ENCODE measurements around the gene HJV. TPM values are rescaled to one million over a fixed set of nuclear protein-coding genes. Genes with fewer than 3 reads are reported as not detected.
A peak's percentile ranks its signal among the peaks of the same experiment; 100 is the strongest.

Gene HJV
- total and polyA plus RNA-seq, 9 donors = not detected

- peaks cover 12% of the 10 kb centered on the region for H3K4me1 ChIP-seq (ENCODE audit: insufficient read depth)
- H3K4me3 ChIP-seq = peak overlapping the region; percentile 83
- DNase-seq = peak in 1 of 5 donors; percentile 28
- intact Hi-C loops (cut with DNase I) = no loop called here
- WGBS, 3 donors = 0% methylated on average over 13 of the region's 13 CpGs
- no peaks in the 10 kb centered on the region for H3K27me3 ChIP-seq
- no peak for TF ChIP-seq CTCF (IDR thresholded peaks at IDR 0.05)
- TF ChIP-seq EP300 (IDR thresholded peaks at IDR 0.05) = peak; percentile 25
- peaks cover 4% of the 10 kb centered on the region for H3K36me3 ChIP-seq
- peak overlapping the region; percentile 60 to 74 for H3K27ac ChIP-seq
- H3K9me3 ChIP-seq = no peaks in the 10 kb centered on the region
These were observed 25.5 kb downstream of the HJV start for GRCh38 chr1:145995964-145996432.

DNA sequence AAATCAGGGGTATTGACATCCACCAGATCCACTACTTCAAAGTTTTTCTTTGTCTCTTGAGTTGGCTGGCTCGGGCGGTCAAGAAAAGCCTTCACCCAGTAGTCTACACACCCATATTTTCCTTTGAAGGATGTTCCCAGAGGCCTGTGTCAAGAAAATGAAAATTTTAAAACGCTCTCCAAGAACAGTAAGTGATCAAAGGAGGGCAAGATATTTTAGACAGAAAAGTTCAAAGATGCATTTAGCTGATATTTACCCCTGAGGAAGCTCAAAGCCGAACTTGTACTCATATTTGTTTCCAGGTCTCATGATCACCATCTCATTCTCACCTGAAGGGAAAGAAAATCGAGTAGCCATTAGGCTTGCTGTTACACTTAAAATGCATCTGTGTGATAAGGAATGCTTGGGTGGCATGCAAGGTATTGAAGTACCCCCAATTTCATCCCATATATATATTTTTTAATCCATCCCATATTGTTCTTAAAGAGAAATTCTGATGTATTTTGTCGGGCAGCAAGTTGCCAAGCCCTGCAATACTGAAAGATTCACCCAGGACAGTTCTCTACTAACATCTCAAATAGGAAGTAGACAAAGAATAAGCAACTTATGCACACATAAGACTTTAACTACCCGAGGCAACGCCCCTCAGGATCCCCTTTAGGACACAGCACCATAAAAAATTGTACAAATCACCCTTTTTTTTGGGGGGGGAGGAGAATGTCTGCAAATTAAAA, 26.2 kb downstream of the HJV start:
- DNase-seq = no peak
- peak overlapping the region; percentile 83 for H3K4me3 ChIP-seq
- peaks cover 4% of the 10 kb centered on the region for H3K36me3 ChIP-seq
- intact Hi-C loops (cut with DNase I) = no loop called here
- no peaks in the 10 kb centered on the region for H3K9me3 ChIP-seq
- TF ChIP-seq EP300 (IDR thresholded peaks at IDR 0.05) = no peak
- no peak for TF ChIP-seq CTCF (IDR thresholded peaks at IDR 0.05)
- TF ChIP-seq POLR2A (IDR thresholded peaks at IDR 0.05) = no peak
- peaks cover 12% of the 10 kb centered on the region for H3K4me1 ChIP-seq (ENCODE audit: insufficient read depth)
- WGBS, 3 donors = 2 to 4% (median 3%) methylated on average over 8 of the region's 8 CpGs
- peak overlapping the region; percentile 60 to 74 for H3K27ac ChIP-seq
- no peaks in the 10 kb centered on the region for H3K27me3 ChIP-seq

- no peaks in the 10 kb centered on the region for H3K9me3 ChIP-seq
- DNase-seq = peak in 1 of 5 donors; percentile 33
- peak overlapping the region; percentile 83 for H3K4me3 ChIP-seq
- TF ChIP-seq CTCF (IDR thresholded peaks at IDR 0.05) = no peak
- TF ChIP-seq EP300 (IDR thresholded peaks at IDR 0.05) = no peak
- TF ChIP-seq POLR2A (IDR thresholded peaks at IDR 0.05) = no peak
- H3K27me3 ChIP-seq = no peaks in the 10 kb centered on the region
- peaks cover 12% of the 10 kb centered on the region for H3K4me1 ChIP-seq (ENCODE audit: insufficient read depth)
- H3K27ac ChIP-seq = peak overlapping the region; percentile 39 to 60
- peaks cover 4% of the 10 kb centered on the region for H3K36me3 ChIP-seq
- WGBS, 3 donors = 49 to 64% (median 59%) methylated on average over 10 of the region's 10 CpGs
- intact Hi-C loops (cut with DNase I) = no loop called here
These were observed 27.0 kb downstream of the HJV start for GRCh38 chr1:145994391-145995120.

DNA sequence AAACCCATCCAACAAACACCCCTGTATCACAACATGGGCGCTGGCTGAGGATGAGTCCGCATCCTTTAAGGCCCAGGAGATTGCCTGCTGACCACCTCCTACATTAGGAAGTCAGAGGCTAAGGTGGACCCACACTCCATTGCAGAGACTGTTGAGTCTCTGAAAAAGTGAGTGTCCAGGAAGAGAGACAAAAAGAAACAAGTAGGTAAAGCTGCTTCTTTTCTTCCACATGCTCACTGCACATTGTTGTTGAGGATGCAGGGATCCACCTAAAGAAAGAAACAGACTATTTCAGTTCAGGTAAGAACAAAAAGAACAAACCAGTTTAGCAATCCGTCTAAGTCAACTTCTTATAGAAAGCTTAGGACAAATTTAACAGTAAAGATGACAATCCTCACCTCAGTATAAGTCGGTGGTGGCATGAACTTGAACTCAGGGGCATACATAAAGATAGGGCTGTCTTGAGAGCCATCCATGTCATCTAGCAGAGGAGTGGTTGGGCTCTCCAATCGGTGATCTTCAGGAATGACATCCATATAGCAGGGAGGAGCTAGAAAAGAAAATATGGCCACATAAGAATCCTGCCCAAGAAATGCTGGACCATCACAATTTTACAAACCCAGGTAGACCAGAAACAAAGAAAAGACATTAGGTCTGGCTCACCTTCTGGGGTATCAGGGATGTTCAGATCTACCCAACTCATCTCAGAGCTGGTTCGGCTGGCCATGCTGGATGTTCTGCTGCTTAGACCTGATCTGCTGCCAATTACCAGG, 27.7 kb downstream of the HJV start:
- H3K27ac ChIP-seq = no peak overlapping the region
- intact Hi-C loops (cut with DNase I) = no loop called here
- no peaks in the 10 kb centered on the region for H3K27me3 ChIP-seq
- peaks cover 4% of the 10 kb centered on the region for H3K36me3 ChIP-seq
- peaks cover 10% of the 10 kb centered on the region for H3K4me1 ChIP-seq (ENCODE audit: insufficient read depth)
- no peak for TF ChIP-seq EP300 (IDR thresholded peaks at IDR 0.05)
- TF ChIP-seq POLR2A (IDR thresholded peaks at IDR 0.05) = no peak
- TF ChIP-seq CTCF (IDR thresholded peaks at IDR 0.05) = no peak
- 62 to 65% (median 62%) methylated on average over 6 of the region's 6 CpGs for WGBS, 3 donors
- H3K9me3 ChIP-seq = no peaks in the 10 kb centered on the region
- H3K4me3 ChIP-seq = peak overlapping the region; percentile 83
- DNase-seq = no peak

All from ovary (tissue), 9 donors.